ENCODE measurements around the gene IPO4.

IPO4 gene

DNA sequence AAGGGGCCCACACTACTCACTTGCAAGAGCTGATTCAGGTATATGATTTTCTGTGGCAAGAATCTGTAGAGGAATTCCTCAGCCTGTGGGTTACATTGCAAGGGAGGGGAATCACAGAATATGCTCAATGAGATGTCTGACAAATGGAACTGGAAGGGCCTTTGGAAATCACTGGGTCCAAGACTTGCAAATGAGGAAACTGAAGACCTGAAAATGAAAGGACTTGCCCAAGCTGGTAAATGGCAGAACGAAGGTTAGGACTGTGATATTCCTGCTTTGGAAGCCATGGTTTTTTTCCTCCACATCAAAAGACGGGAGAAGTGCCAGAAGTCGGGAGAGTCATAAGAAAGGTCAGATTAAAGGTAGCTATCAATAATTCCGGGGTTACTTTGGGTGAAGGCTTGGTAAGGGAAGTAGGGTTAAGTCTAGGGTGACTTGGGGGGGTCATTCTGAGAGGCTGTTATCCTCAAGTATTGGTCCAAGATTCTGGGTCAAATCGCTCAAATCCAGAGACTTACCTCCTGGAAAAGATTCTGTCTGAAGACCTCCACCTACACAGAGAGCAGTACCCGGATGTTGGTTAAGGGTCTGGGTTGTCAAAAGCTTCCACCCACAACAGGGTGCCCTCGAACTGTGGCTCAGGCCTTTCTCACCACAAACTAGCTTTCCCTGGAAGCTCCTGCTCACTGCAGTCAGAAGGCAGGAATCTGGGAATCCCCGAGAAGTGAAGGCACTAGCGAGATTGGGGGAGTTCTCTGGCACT is 42.7 kb downstream of the IPO4 start:
- no peak for DNase-seq (ENCODE audit: low read depth)
- TF ChIP-seq, protein P1, sequence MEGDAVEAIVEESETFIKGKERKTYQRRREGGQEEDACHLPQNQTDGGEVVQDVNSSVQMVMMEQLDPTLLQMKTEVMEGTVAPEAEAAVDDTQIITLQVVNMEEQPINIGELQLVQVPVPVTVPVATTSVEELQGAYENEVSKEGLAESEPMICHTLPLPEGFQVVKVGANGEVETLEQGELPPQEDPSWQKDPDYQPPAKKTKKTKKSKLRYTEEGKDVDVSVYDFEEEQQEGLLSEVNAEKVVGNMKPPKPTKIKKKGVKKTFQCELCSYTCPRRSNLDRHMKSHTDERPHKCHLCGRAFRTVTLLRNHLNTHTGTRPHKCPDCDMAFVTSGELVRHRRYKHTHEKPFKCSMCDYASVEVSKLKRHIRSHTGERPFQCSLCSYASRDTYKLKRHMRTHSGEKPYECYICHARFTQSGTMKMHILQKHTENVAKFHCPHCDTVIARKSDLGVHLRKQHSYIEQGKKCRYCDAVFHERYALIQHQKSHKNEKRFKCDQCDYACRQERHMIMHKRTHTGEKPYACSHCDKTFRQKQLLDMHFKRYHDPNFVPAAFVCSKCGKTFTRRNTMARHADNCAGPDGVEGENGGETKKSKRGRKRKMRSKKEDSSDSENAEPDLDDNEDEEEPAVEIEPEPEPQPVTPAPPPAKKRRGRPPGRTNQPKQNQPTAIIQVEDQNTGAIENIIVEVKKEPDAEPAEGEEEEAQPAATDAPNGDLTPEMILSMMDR (IDR thresholded peaks at IDR 0.05; ENCODE audit: insufficient read depth, low read depth, low read length, missing control alignments): no peak
- peak overlapping the region; percentile 96 for H3K4me3 ChIP-seq (ENCODE audit: low read depth, low read length)

- no peak for DNase-seq (ENCODE audit: low read depth)
- TF ChIP-seq, protein P1 (IDR thresholded peaks at IDR 0.05; ENCODE audit: insufficient read depth, low read depth, low read length, missing control alignments): no peak
- H3K4me3 ChIP-seq (ENCODE audit: low read depth, low read length): peak overlapping the region; percentile 96
Observed at GRCh38 chr14:24145219-24145618, 43.4 kb downstream of the IPO4 start.

DNA sequence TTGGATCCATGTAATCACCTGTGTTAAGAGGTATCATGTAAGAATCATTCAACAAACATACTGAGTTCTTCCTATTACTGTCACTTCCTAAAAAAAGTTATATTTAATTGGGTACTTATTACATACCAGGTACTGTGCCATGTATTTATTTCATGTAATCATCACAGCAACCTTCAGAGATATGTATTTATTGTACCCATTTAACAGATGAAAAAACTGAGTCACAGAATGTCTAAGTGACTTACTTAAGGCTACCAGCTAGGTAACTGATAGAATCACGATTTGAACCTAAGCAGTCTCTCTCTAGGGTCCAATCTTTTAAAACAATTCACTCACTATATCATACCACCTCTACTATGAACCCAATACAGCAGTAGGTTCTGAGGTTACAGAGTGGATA is 44.2 kb downstream of the IPO4 start:
- no peak for DNase-seq (ENCODE audit: low read depth)
- H3K4me3 ChIP-seq (ENCODE audit: low read depth, low read length): no peak overlapping the region; the same call in 1 of the 2 replicates
- TF ChIP-seq, protein P1 (IDR thresholded peaks at IDR 0.05; ENCODE audit: insufficient read depth, low read depth, low read length, missing control alignments): no peak

GRCh38 chr14:24143511-24143910 is 45.1 kb downstream of the IPO4 start:
- TF ChIP-seq, protein P1 (IDR thresholded peaks at IDR 0.05; ENCODE audit: insufficient read depth, low read depth, low read length, missing control alignments): no peak
- H3K4me3 ChIP-seq (ENCODE audit: low read depth, low read length): no peak overlapping the region
- no peak for DNase-seq (ENCODE audit: low read depth)

DNA sequence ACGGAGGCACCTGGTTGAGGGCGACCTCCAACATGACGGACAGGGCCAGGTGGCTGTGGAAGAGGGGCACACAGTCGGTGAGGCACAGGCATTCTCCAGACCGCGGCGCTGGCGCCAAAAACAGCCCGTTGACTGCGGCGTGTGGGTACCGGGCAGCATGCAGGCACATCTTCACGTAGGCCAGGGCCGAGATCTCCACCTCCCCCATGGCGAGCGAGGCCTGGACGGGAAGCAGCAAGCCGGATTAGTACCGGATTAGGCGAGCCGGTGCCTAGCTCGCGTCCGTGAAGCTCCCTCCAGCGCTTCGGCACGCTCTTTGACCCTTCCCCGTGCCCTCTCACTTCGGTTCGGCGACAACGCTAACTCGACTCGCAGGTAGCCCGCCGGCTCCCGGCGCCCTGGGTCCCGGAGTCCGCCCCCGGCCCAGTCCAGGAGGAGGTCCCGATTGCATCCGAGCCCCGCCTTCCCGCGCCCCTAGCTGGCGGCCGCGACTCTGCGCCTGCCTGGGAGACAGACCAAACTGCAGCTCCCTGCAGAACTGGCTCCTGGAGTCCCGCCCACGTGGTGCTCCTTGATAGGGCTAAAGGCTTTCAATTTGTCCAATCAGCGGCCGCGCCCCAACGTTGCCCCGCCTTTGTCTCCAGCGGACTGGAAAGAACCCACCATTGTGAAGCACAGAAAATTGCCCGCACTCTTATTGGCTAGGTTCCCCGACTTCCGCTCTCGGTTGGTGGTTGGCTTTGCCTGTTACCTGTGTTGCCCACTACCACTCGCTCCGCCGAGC is 47.3 kb downstream of the IPO4 start, which contains the start of gene EMC9:
Gene EMC9, minus strand, starts transcription at position 495 of the 784 bp plus-strand sequence. Its CDS starts 287 bp downstream, at position 208.
- TF ChIP-seq, protein P1 (IDR thresholded peaks at IDR 0.05; ENCODE audit: insufficient read depth, low read depth, low read length, missing control alignments): peak; percentile 39

DNA sequence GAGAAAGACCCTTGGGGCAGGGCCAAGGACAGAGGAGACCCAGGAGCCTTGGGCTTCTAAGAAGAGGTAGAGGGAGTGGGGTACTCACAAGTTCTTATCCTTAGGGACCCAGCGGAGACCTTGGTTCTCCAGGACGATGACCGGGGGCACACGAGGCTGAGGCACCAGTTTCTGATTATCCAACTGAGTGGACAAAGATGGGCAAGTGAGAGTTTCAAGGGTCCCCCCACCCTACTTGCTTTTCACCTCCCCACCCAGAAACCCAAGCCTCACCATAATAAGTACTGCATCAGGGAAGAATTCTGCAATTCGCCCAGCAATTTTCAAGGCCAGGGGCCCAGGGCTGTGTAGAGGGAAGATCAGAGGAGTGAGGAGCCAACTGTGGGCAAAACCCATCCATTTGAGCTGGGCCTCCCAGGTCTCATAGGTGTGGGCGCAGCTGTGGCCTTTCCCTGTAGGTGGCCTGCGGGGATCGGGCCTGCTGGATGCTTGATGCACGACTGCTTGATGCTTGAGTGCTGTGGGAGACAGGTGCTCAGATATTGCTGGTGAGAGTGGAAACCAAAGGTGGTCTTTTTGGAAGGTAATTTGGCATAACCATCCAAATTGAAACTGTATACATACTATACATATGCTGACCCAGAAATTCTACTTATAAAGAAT is 49.2 kb downstream of the IPO4 start:
- TF ChIP-seq, protein P1 (IDR thresholded peaks at IDR 0.05; ENCODE audit: insufficient read depth, low read depth, low read length, missing control alignments): no peak
- H3K4me3 ChIP-seq (ENCODE audit: low read depth, low read length): peak overlapping the region; percentile 80
- peak; percentile 54 for DNase-seq (ENCODE audit: low read depth)

More for the DNA sequence above, 47.3 kb downstream of the IPO4 start, which contains the start of gene EMC9:
- H3K4me3 ChIP-seq (ENCODE audit: low read depth, low read length): peak within 1 kb of the TSS; percentile 80
- peak; percentile 100 for DNase-seq (ENCODE audit: low read depth)

Measured in GM12865 (cell line).